C4-2B (cell line): ENCODE data around the gene PZP.

ENCODE experiments used
- ZFX ChIP-seq: fragments of 450-650 bp; IDR thresholded peaks from 2 replicates; pipeline ENCODE4 v1.6.1; 2017
- TF ChIP-seq, protein P1 (sequence below): fragments of 450-650 bp; conservative IDR thresholded peaks from 2 replicates; pipeline ENCODE4 v1.5.1; 2017; ENCODE audit warnings: mild to moderate bottlenecking

DNA sequence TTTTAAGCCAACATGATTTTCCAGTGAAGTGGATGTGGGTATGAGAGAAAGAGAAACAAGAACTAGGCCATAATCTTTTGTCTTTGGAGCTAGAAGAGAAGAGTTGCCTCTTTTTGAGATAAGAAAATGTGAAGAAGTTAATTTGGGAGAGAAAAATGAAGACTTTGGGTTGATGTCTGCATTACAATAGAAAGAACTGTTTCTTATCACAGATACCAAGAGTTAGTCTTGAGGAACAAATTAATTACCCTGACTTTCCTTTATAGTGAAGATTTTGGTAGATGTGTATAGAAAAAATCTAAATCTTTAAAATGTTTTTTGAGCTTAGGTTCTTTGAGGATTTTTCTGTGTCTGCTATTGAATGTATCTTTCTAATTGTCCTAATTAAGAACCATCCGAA lies 96.7 kb downstream of the PZP start:
- TF ChIP-seq, protein P1, sequence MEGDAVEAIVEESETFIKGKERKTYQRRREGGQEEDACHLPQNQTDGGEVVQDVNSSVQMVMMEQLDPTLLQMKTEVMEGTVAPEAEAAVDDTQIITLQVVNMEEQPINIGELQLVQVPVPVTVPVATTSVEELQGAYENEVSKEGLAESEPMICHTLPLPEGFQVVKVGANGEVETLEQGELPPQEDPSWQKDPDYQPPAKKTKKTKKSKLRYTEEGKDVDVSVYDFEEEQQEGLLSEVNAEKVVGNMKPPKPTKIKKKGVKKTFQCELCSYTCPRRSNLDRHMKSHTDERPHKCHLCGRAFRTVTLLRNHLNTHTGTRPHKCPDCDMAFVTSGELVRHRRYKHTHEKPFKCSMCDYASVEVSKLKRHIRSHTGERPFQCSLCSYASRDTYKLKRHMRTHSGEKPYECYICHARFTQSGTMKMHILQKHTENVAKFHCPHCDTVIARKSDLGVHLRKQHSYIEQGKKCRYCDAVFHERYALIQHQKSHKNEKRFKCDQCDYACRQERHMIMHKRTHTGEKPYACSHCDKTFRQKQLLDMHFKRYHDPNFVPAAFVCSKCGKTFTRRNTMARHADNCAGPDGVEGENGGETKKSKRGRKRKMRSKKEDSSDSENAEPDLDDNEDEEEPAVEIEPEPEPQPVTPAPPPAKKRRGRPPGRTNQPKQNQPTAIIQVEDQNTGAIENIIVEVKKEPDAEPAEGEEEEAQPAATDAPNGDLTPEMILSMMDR, result no peak
- no peak for TF ChIP-seq ZFX
